GM23338 (cell line): ENCODE data around the gene AMPD3. TPM values are rescaled to one million over a fixed set of nuclear protein-coding genes. Genes with fewer than 3 reads are reported as not detected.

Experiments
- ATAC-seq: fragments of 200-7000 bp; cut with Tn5 transposase; 3 replicates; pipeline ENCODE4 v1.9.1; 2020
- DNase-seq: peaks from one replicate; pipeline ENCODE4 v3.0.0-alpha.2; 2015; ENCODE audit warnings: low spot score
- H2AFZ ChIP-seq: fragments of 200-600 bp; sonication (generic); 2 replicates; pipeline ENCODE4 v1.8.0; 2016; ENCODE audit warnings: antibody characterized with exemption, mild to moderate bottlenecking, moderate library complexity
- H3F3A ChIP-seq: fragments of 200-600 bp; sonication (generic); replicated peaks from 2 replicates; pipeline ENCODE4 v1.8.0; 2017; ENCODE audit warnings: antibody characterized with exemption, mixed run types, low read depth
- H3K27ac ChIP-seq: fragments of 200-600 bp; sonication (generic); 2 replicates; pipeline ENCODE4 v1.6.1; 2016; ENCODE audit warnings: low read depth
- H3K27me3 ChIP-seq: fragments of 200-600 bp; sonication (generic); 2 replicates; pipeline ENCODE4 v1.8.0; 2016; ENCODE audit warnings: mild to moderate bottlenecking, mixed run types, moderate library complexity; ENCODE audit not compliant: insufficient read depth
- H3K36me3 ChIP-seq: fragments of 200-600 bp; sonication (generic); 2 replicates; pipeline ENCODE4 v1.8.0; 2016; ENCODE audit warnings: mild to moderate bottlenecking; ENCODE audit not compliant: insufficient read depth
- H3K4me1 ChIP-seq: fragments of 200-600 bp; sonication (generic); 2 replicates; pipeline ENCODE4 v1.8.0; 2016; ENCODE audit warnings: mild to moderate bottlenecking, moderate library complexity; ENCODE audit not compliant: insufficient read depth
- H3K4me2 ChIP-seq: fragments of 200-600 bp; sonication (generic); 2 replicates; pipeline ENCODE4 v1.7.1; 2017; ENCODE audit warnings: mixed run types
- H3K4me3 ChIP-seq: fragments of 200-600 bp; sonication (generic); 2 replicates; pipeline ENCODE4 v1.6.1; 2016; ENCODE audit warnings: mixed run types
- H3K79me2 ChIP-seq: fragments of 200-600 bp; sonication (generic); replicated peaks from 2 replicates; pipeline ENCODE4 v1.8.0; 2017; ENCODE audit warnings: mild to moderate bottlenecking; ENCODE audit not compliant: insufficient read depth
- H3K9me2 ChIP-seq: fragments of 200-600 bp; sonication (generic); 2 replicates; pipeline ENCODE4 v1.8.0; 2017; ENCODE audit not compliant: insufficient read depth
- H4K20me1 ChIP-seq: fragments of 200-600 bp; sonication (generic); replicated peaks from 2 replicates; pipeline ENCODE4 v1.8.0; 2017; ENCODE audit warnings: mild to moderate bottlenecking; ENCODE audit not compliant: insufficient read depth
- H3K27ac Mint-ChIP-seq: 2 replicates; pipeline ENCODE4 v1.8.0; 2020; ENCODE audit warnings: inconsistent platforms, mild to moderate bottlenecking, moderate library complexity, mixed read lengths
- H3K27me3 Mint-ChIP-seq: 3 replicates; pipeline ENCODE4 v1.8.0; 2022; ENCODE audit warnings: low read depth, mild to moderate bottlenecking, moderate library complexity, mixed read lengths, inconsistent platforms; ENCODE audit not compliant: insufficient read depth, poor library complexity
- H3K36me3 Mint-ChIP-seq: 3 replicates; pipeline ENCODE4 v1.8.0; 2021; ENCODE audit warnings: low read depth, mild to moderate bottlenecking, inconsistent platforms, moderate library complexity, mixed read lengths
- H3K4me1 Mint-ChIP-seq: 3 replicates; pipeline ENCODE4 v1.8.0; 2020; ENCODE audit warnings: mild to moderate bottlenecking, inconsistent platforms, mixed read lengths
- H3K4me3 Mint-ChIP-seq: 3 replicates; pipeline ENCODE4 v1.8.0; 2021; ENCODE audit warnings: moderate library complexity, mild to moderate bottlenecking, inconsistent platforms, mixed read lengths
- H3K9me3 Mint-ChIP-seq: 3 replicates; pipeline ENCODE4 v1.8.0; 2020; ENCODE audit warnings: moderate library complexity, mild to moderate bottlenecking, inconsistent platforms, mixed read lengths
- CREB1 ChIP-seq: fragments of 250-450 bp; sonication (Bioruptor Pico); IDR thresholded peaks from 2 replicates; pipeline ENCODE4 v1.5.0; 2020; ENCODE audit warnings: low read depth, mild to moderate bottlenecking, moderate library complexity
- CTCF ChIP-seq, 2 experiments: fragments of 200-600 bp in 1 of 2; sonication (generic) in 1 of 2; conservative IDR thresholded peaks; 2 replicates each; pipeline versions ENCODE4 v1.5.1 to v1.6.1; 2016 to 2017; ENCODE audit warnings: antibody characterized with exemption in 2 of 2, low read depth in 2 of 2, mild to moderate bottlenecking in 2 of 2, moderate library complexity in 1 of 2
- EZH2 ChIP-seq: fragments of 200-600 bp; sonication (generic); IDR thresholded peaks from one replicate; pipeline ENCODE4 v1.8.0; 2017; ENCODE audit warnings: antibody characterized with exemption, mild to moderate bottlenecking, low read depth; ENCODE audit not compliant: unreplicated experiment
- EZH2phosphoT487 ChIP-seq: fragments of 200-600 bp; sonication (generic); IDR thresholded peaks from one replicate; pipeline ENCODE4 v1.8.1; 2018; ENCODE audit warnings: antibody characterized with exemption; ENCODE audit not compliant: unreplicated experiment
- JUNB ChIP-seq: IDR thresholded peaks from one replicate; pipeline ENCODE4 v1.6.1; 2016; ENCODE audit warnings: antibody characterized with exemption; ENCODE audit not compliant: unreplicated experiment
- POLR2AphosphoS5 ChIP-seq: IDR thresholded peaks from 2 replicates; pipeline ENCODE4 v1.6.1; 2016; ENCODE audit warnings: antibody characterized with exemption, low read depth
- STAT1 ChIP-seq: IDR thresholded peaks from one replicate; pipeline ENCODE4 v1.6.1; 2016; ENCODE audit warnings: antibody characterized with exemption; ENCODE audit not compliant: unreplicated experiment
- ZNF114 ChIP-seq: fragments of 250-450 bp; sonication (Bioruptor Pico); IDR thresholded peaks from 2 replicates; pipeline ENCODE4 v1.5.0; 2020; ENCODE audit warnings: mild to moderate bottlenecking, moderate library complexity
- ZNF331 ChIP-seq: fragments of 250-450 bp; sonication (Bioruptor Pico); IDR thresholded peaks from 2 replicates; pipeline ENCODE4 v1.5.0; 2020; ENCODE audit warnings: low read depth, mild to moderate bottlenecking, moderate library complexity
- polyA plus RNA-seq: library from polyadenylated mRNA; unstranded; fragments of >200 nt; fragmentation: Nextera tagmentation; extraction: Ambion mirVana; gene quantifications from 2 replicates; pipeline ENCODE4 v1.2.1, GENCODE V29; 2016
- total RNA-seq: library from RNA; depleted of rRNA; stranded (reverse); fragments of >200 nt; shearing (Covaris generic); gene quantifications from 2 replicates; pipeline ENCODE4 v1.2.3, GENCODE V29; 2014
- TF ChIP-seq, protein P1 (sequence below): IDR thresholded peaks from one replicate; pipeline ENCODE4 v1.6.1; 2018; ENCODE audit warnings: antibody characterized with exemption; ENCODE audit not compliant: unreplicated experiment
- TF ChIP-seq, protein P2 (sequence below): IDR thresholded peaks from 2 replicates; pipeline ENCODE4 v1.6.1; 2016; ENCODE audit warnings: antibody characterized with exemption

Gene AMPD3
- total and polyA plus RNA-seq, 2 experiments from 2014 or later: 1.6 to 2.1 TPM

DNA sequence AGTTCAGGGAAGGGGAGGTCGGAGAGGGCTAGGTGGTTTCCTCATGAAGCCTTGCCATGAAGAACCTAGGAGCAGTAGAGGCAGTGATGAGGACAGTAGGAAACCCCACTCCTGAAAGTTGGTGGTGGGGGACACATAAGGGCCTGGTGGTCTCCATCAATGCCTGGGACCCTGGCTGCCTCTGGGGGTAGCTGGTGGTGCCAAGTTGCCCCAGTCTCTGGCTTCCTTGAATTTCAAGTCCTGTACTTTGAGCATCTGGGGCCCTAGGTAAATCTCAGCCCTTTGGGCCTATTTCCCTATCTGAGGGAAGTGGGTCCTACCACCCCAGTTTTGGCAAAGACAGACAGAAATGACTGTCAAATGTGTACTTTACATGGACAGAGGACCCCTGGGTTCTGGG, 28.1 kb downstream of the AMPD3 start:
- H3K4me1 Mint-ChIP-seq: peaks cover 3% of the 10 kb centered on the region
- H3K27ac ChIP-seq: no peak overlapping the region
- TF ChIP-seq EZH2: no peak
- TF ChIP-seq ZNF114 (CRISPR knock-in tag): no peak
- TF ChIP-seq, protein P1, sequence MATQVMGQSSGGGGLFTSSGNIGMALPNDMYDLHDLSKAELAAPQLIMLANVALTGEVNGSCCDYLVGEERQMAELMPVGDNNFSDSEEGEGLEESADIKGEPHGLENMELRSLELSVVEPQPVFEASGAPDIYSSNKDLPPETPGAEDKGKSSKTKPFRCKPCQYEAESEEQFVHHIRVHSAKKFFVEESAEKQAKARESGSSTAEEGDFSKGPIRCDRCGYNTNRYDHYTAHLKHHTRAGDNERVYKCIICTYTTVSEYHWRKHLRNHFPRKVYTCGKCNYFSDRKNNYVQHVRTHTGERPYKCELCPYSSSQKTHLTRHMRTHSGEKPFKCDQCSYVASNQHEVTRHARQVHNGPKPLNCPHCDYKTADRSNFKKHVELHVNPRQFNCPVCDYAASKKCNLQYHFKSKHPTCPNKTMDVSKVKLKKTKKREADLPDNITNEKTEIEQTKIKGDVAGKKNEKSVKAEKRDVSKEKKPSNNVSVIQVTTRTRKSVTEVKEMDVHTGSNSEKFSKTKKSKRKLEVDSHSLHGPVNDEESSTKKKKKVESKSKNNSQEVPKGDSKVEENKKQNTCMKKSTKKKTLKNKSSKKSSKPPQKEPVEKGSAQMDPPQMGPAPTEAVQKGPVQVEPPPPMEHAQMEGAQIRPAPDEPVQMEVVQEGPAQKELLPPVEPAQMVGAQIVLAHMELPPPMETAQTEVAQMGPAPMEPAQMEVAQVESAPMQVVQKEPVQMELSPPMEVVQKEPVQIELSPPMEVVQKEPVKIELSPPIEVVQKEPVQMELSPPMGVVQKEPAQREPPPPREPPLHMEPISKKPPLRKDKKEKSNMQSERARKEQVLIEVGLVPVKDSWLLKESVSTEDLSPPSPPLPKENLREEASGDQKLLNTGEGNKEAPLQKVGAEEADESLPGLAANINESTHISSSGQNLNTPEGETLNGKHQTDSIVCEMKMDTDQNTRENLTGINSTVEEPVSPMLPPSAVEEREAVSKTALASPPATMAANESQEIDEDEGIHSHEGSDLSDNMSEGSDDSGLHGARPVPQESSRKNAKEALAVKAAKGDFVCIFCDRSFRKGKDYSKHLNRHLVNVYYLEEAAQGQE: no peak
- no peak for TF ChIP-seq EZH2phosphoT487
- TF ChIP-seq JUNB: no peak
- TF ChIP-seq CREB1 (CRISPR knock-in tag): no peak
- no peak for TF ChIP-seq STAT1
- no peak for TF ChIP-seq ZNF331 (CRISPR knock-in tag)
- TF ChIP-seq, protein P2, sequence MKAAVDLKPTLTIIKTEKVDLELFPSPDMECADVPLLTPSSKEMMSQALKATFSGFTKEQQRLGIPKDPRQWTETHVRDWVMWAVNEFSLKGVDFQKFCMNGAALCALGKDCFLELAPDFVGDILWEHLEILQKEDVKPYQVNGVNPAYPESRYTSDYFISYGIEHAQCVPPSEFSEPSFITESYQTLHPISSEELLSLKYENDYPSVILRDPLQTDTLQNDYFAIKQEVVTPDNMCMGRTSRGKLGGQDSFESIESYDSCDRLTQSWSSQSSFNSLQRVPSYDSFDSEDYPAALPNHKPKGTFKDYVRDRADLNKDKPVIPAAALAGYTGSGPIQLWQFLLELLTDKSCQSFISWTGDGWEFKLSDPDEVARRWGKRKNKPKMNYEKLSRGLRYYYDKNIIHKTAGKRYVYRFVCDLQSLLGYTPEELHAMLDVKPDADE: no peak
- no peak for TF ChIP-seq POLR2AphosphoS5
- no peak for TF ChIP-seq CTCF (conservative IDR thresholded peaks at IDR 0.05; ENCODE audit: low read depth in 2 of 2)
- no peaks in the 10 kb centered on the region for H3F3A ChIP-seq
- no peaks in the 10 kb centered on the region; the same call in 2 of the 3 replicates for H3K9me3 Mint-ChIP-seq
- H3K9me2 ChIP-seq: no peaks in the 10 kb centered on the region
- H3K27ac Mint-ChIP-seq: no peak overlapping the region
- no peak for DNase-seq
- no peaks in the 10 kb centered on the region for H3K27me3 Mint-ChIP-seq
- no peaks in the 10 kb centered on the region for H3K4me1 ChIP-seq
- no peaks in the 10 kb centered on the region for H4K20me1 ChIP-seq
- no peaks in the 10 kb centered on the region for H3K36me3 Mint-ChIP-seq
- no peaks in the 10 kb centered on the region for H3K27me3 ChIP-seq
- no peak overlapping the region for H3K4me3 Mint-ChIP-seq
- H3K4me2 ChIP-seq: no peak overlapping the region
- no peaks in the 10 kb centered on the region for H3K36me3 ChIP-seq
- H2AFZ ChIP-seq: no peak overlapping the region
- ATAC-seq: no peak
- H3K79me2 ChIP-seq: no peaks in the 10 kb centered on the region
- H3K4me3 ChIP-seq: no peak overlapping the region
